Fibroblast of mammary gland (primary cell): Measurements from ENCODE around the gene GALNT2.

ENCODE experiments used
- DNase-seq: peaks from one replicate; pipeline ENCODE4 v3.0.0-alpha.2; 2010; ENCODE audit warnings: low read depth
- H3K4me3 ChIP-seq: 2 replicates; pipeline ENCODE4 v1.5.1; 2011; ENCODE audit warnings: low read depth, mild to moderate bottlenecking, low read length, moderate library complexity; ENCODE audit not compliant: control insufficient read depth
- CTCF ChIP-seq: conservative IDR thresholded peaks from 2 replicates; pipeline ENCODE4 v1.5.1; 2011; ENCODE audit warnings: low read depth, low read length, inconsistent platforms; ENCODE audit not compliant: control insufficient read depth, insufficient read depth

GALNT2 gene

GRCh38 chr1:230028602-230029223, 38.3 kb upstream of the GALNT2 start:
- no peak for DNase-seq
- TF ChIP-seq CTCF = no peak
- no peak overlapping the region for H3K4me3 ChIP-seq

- TF ChIP-seq CTCF = no peak
- no peak for DNase-seq
- no peak overlapping the region for H3K4me3 ChIP-seq
Measured at GRCh38 chr1:230029244-230029941, 37.6 kb upstream of the GALNT2 start.

- TF ChIP-seq CTCF = no peak
- no peak for DNase-seq
- no peak overlapping the region for H3K4me3 ChIP-seq
Measured at GRCh38 chr1:230030122-230030821, 36.8 kb upstream of the GALNT2 start.

- peak; percentile 39 for DNase-seq
- TF ChIP-seq CTCF = no peak
- H3K4me3 ChIP-seq = no peak overlapping the region
Measured at GRCh38 chr1:230031131-230031530, 35.9 kb upstream of the GALNT2 start.

- no peak for DNase-seq
- no peak for TF ChIP-seq CTCF
- H3K4me3 ChIP-seq = no peak overlapping the region
Measured at GRCh38 chr1:230032516-230033281, 34.3 kb upstream of the GALNT2 start.

GRCh38 chr1:230037261-230037660, 29.8 kb upstream of the GALNT2 start:
- no peak for TF ChIP-seq CTCF
- DNase-seq = no peak
- no peak overlapping the region for H3K4me3 ChIP-seq
